ENCODE measurements around the gene MAP2K6. TPM values are rescaled to one million over a fixed set of nuclear protein-coding genes. Genes with fewer than 3 reads are reported as not detected.

MAP2K6 gene
- total and polyA plus RNA-seq, 10 of the 15 experiments (the other 5 are each of a cell fraction or from before 2014, with no cell fraction given), result 15.6 to 70.3 (median 22.9) TPM

- H3K27me3 ChIP-seq (replicated peaks in 1 of 2; ENCODE audit: control insufficient read depth in 2 of 2, insufficient read depth in 2 of 2, low read length in 1 of 2), result peaks cover 0 to 6% of the 10 kb centered on the region in 2 experiments; a peak in 1 of 4 replicates
- no peak for FAIRE-seq
- DNase-seq (ENCODE audit: low read depth, low spot score), result no peak
- ATAC-seq, result no peak
- no peaks in the 10 kb centered on the region for H3K9me3 ChIP-seq (replicated peaks; ENCODE audit: control insufficient read depth, insufficient read depth, low read length)
- SMC1A ChIA-PET (ENCODE audit: uncharacterized antibody, unreplicated experiment), result interaction anchor here (1.1 kb wide), 1 partner anchor 48 kb away, joined by 3 read pairs; no protein-coding TSS in a partner anchor
- POLR2A ChIA-PET, result no interaction called here
- in situ Hi-C loops (cut with MboI) (no loop called here), intact Hi-C loops (cut with micrococcal nuclease; ENCODE audit: unreplicated experiment) (no loop called here)
- peaks cover 14% of the 10 kb centered on the region for H3K4me1 ChIP-seq (ENCODE audit: control insufficient read depth, insufficient read depth, low read length)
- H3K36me3 ChIP-seq (ENCODE audit: control insufficient read depth in 2 of 2, insufficient read depth in 2 of 2, low read length in 1 of 2), result no peaks in the 10 kb centered on the region
- CTCF ChIA-PET, result interaction anchor here (1.4 kb wide), 1 partner anchor 10 kb away, joined by 9 read pairs; no protein-coding TSS in a partner anchor
- H3K79me2 ChIP-seq (ENCODE audit: control insufficient read depth, insufficient read depth, low read length), result no peaks in the 10 kb centered on the region
- no peak overlapping the region for H3K9ac ChIP-seq (ENCODE audit: control insufficient read depth, insufficient read depth, low read length)
- H3K27ac ChIP-seq (ENCODE audit: control insufficient read depth, insufficient read depth), result no peak overlapping the region
- RAD21 ChIA-PET (ENCODE audit: unreplicated experiment), result no interaction called here
- no peak overlapping the region for H3K4me3 ChIP-seq
- H3K4me2 ChIP-seq (ENCODE audit: control insufficient read depth, insufficient read depth), result no peak overlapping the region
- H4K20me1 ChIP-seq (ENCODE audit: control insufficient read depth, insufficient read depth), result no peaks in the 10 kb centered on the region
- TF ChIP-seq HSF1 (IDR thresholded peaks at IDR 0.05; ENCODE audit: low read depth, low read length) (no peak), ZSCAN29 (IDR thresholded peaks at IDR 0.05) (no peak), BMI1 (IDR thresholded peaks at IDR 0.05; ENCODE audit: borderline replicate concordance) (no peak), BCL11A (IDR thresholded peaks at IDR 0.05; ENCODE audit: low read depth, low read length) (no peak), RAD51 (IDR thresholded peaks at IDR 0.05) (no peak), ZBTB40 (IDR thresholded peaks at IDR 0.05; ENCODE audit: borderline replicate concordance) (no peak)
- no TSS peak for BruUV-seq (replicated peaks)
- WGBS (ENCODE audit: insufficient coverage, insufficient replicate concordance, low lambda C conversion rate, missing lambda C conversion rate), result 95% methylated on average over 5 of the region's 5 CpGs
- no peak overlapping the region for H2AFZ ChIP-seq (ENCODE audit: control insufficient read depth, low read depth, low read length)
These were observed 165.6 kb downstream of the MAP2K6 start for GRCh38 chr17:69579961-69580677.
